GM23338 (cell line): ENCODE data around the gene CNGA1.

Experiments used
- CREB1 ChIP-seq: fragments of 250-450 bp; sonication (Bioruptor Pico); IDR thresholded peaks from 2 replicates; pipeline ENCODE4 v1.5.0; 2020; ENCODE audit warnings: low read depth, mild to moderate bottlenecking, moderate library complexity
- CTCF ChIP-seq, 2 experiments: fragments of 200-600 bp in 1 of 2; sonication (generic) in 1 of 2; conservative IDR thresholded peaks; 2 replicates each; pipeline versions ENCODE4 v1.5.1 to v1.6.1; 2016 to 2017; ENCODE audit warnings: antibody characterized with exemption in 2 of 2, low read depth in 2 of 2, mild to moderate bottlenecking in 2 of 2, moderate library complexity in 1 of 2
- EZH2 ChIP-seq: fragments of 200-600 bp; sonication (generic); IDR thresholded peaks from one replicate; pipeline ENCODE4 v1.8.0; 2017; ENCODE audit warnings: antibody characterized with exemption, mild to moderate bottlenecking, low read depth; ENCODE audit not compliant: unreplicated experiment
- EZH2phosphoT487 ChIP-seq: fragments of 200-600 bp; sonication (generic); IDR thresholded peaks from one replicate; pipeline ENCODE4 v1.8.1; 2018; ENCODE audit warnings: antibody characterized with exemption; ENCODE audit not compliant: unreplicated experiment
- JUNB ChIP-seq: IDR thresholded peaks from one replicate; pipeline ENCODE4 v1.6.1; 2016; ENCODE audit warnings: antibody characterized with exemption; ENCODE audit not compliant: unreplicated experiment
- NANOG ChIP-seq: IDR thresholded peaks from 2 replicates; pipeline ENCODE4 v1.6.1; 2016; ENCODE audit warnings: antibody characterized with exemption, borderline replicate concordance
- POLR2AphosphoS5 ChIP-seq: IDR thresholded peaks from 2 replicates; pipeline ENCODE4 v1.6.1; 2016; ENCODE audit warnings: antibody characterized with exemption, low read depth
- STAT1 ChIP-seq: IDR thresholded peaks from one replicate; pipeline ENCODE4 v1.6.1; 2016; ENCODE audit warnings: antibody characterized with exemption; ENCODE audit not compliant: unreplicated experiment
- ZNF331 ChIP-seq: fragments of 250-450 bp; sonication (Bioruptor Pico); IDR thresholded peaks from 2 replicates; pipeline ENCODE4 v1.5.0; 2020; ENCODE audit warnings: low read depth, mild to moderate bottlenecking, moderate library complexity
- ZNF462 ChIP-seq: fragments of 250-450 bp; sonication (Bioruptor Pico); IDR thresholded peaks from 2 replicates; pipeline ENCODE4 v1.5.0; 2020; ENCODE audit warnings: mild to moderate bottlenecking, moderate library complexity
- TF ChIP-seq, protein P1 (sequence below): IDR thresholded peaks from one replicate; pipeline ENCODE4 v1.6.1; 2018; ENCODE audit warnings: antibody characterized with exemption; ENCODE audit not compliant: unreplicated experiment
- TF ChIP-seq, protein P2 (sequence below): IDR thresholded peaks from 2 replicates; pipeline ENCODE4 v1.6.1; 2016; ENCODE audit warnings: antibody characterized with exemption

DNA sequence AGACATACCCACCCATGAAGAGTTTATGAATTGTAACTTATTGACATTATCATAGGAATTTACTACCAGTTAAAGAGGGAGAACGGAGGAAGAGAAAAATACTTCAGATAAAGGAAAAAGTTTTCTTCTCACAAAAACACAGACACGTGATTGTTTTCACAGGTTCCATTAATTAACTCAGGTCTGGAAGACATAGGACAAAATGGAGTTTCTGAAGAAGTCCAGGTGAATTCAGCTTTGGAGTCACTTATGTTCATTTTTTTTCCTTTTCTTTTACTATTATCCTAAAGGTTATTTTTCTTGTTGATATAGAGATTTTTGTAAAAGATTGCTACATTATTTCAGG, 20.6 kb upstream of the CNGA1 start:
- TF ChIP-seq CTCF (conservative IDR thresholded peaks at IDR 0.05; ENCODE audit: low read depth in 2 of 2) (no peak), EZH2 (no peak), POLR2AphosphoS5 (no peak), JUNB (no peak), ZNF331 (CRISPR knock-in tag) (no peak), EZH2phosphoT487 (no peak), STAT1 (no peak), CREB1 (no peak), NANOG (no peak), ZNF462 (CRISPR knock-in tag) (no peak)
- TF ChIP-seq, protein P1, sequence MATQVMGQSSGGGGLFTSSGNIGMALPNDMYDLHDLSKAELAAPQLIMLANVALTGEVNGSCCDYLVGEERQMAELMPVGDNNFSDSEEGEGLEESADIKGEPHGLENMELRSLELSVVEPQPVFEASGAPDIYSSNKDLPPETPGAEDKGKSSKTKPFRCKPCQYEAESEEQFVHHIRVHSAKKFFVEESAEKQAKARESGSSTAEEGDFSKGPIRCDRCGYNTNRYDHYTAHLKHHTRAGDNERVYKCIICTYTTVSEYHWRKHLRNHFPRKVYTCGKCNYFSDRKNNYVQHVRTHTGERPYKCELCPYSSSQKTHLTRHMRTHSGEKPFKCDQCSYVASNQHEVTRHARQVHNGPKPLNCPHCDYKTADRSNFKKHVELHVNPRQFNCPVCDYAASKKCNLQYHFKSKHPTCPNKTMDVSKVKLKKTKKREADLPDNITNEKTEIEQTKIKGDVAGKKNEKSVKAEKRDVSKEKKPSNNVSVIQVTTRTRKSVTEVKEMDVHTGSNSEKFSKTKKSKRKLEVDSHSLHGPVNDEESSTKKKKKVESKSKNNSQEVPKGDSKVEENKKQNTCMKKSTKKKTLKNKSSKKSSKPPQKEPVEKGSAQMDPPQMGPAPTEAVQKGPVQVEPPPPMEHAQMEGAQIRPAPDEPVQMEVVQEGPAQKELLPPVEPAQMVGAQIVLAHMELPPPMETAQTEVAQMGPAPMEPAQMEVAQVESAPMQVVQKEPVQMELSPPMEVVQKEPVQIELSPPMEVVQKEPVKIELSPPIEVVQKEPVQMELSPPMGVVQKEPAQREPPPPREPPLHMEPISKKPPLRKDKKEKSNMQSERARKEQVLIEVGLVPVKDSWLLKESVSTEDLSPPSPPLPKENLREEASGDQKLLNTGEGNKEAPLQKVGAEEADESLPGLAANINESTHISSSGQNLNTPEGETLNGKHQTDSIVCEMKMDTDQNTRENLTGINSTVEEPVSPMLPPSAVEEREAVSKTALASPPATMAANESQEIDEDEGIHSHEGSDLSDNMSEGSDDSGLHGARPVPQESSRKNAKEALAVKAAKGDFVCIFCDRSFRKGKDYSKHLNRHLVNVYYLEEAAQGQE, result no peak
- TF ChIP-seq, protein P2, sequence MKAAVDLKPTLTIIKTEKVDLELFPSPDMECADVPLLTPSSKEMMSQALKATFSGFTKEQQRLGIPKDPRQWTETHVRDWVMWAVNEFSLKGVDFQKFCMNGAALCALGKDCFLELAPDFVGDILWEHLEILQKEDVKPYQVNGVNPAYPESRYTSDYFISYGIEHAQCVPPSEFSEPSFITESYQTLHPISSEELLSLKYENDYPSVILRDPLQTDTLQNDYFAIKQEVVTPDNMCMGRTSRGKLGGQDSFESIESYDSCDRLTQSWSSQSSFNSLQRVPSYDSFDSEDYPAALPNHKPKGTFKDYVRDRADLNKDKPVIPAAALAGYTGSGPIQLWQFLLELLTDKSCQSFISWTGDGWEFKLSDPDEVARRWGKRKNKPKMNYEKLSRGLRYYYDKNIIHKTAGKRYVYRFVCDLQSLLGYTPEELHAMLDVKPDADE, result no peak
